Bone marrow (tissue), 2 donors: Measurements from ENCODE around the gene SF1.
"Not testable (repeated sequence)": the region's sequence is repeated elsewhere in the genome, so short reads cannot be mapped to it uniquely, and the experiment has no call there.

Experiments
- DNase-seq, 2 donors: peaks; one replicate each; lab custom pipeline; 2025; lab: John Stamatoyannopoulos, UW

SF1 gene, protein sequence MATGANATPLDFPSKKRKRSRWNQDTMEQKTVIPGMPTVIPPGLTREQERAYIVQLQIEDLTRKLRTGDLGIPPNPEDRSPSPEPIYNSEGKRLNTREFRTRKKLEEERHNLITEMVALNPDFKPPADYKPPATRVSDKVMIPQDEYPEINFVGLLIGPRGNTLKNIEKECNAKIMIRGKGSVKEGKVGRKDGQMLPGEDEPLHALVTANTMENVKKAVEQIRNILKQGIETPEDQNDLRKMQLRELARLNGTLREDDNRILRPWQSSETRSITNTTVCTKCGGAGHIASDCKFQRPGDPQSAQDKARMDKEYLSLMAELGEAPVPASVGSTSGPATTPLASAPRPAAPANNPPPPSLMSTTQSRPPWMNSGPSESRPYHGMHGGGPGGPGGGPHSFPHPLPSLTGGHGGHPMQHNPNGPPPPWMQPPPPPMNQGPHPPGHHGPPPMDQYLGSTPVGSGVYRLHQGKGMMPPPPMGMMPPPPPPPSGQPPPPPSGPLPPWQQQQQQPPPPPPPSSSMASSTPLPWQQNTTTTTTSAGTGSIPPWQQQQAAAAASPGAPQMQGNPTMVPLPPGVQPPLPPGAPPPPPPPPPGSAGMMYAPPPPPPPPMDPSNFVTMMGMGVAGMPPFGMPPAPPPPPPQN

DNA sequence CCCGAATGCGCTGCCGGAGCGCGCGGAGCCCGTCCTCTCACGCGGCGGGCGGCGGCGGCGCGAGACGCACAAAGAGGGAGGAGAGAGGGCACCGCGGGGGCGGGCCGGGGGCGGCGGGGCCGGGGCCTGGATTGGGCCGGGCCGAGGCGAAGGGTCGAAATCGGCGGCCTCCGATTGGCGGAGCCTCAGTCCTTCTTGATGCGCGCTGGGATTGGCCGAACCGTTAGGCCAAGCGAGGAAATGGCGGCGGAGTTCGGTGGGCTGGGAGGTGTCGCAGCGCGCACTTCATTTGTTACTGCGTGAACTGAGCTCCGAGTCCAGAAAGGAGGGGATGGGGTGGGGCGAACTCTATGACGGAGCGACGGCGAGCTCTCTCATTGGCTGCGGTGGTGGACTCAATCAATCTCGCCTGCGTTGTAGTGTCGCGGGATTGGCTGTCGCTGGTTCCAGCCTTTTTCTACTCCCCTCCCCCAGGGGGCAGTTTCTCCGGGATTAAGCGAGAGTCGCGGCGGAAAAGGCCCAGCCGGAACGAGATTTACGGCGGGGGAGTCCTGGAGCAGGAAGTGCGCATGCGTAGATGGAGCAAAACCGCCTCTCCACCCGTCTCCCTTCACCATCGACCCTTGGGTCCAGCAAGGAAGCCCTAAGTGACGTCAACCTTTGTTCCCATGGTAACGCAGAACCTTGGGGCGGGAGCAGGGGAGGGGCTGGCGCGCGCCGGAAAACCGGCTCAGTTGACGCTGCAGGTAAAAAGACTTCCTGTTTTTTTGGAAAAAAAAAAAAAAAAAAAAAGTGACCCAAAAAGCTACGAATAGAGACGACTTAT is at the start of gene SF1:
Gene SF1, minus strand, starts transcription at position 70 of the 826 bp plus-strand sequence. CDS start 150 bp downstream, outside the sequence.
- peak; percentile 92 to 100 for DNase-seq

DNA sequence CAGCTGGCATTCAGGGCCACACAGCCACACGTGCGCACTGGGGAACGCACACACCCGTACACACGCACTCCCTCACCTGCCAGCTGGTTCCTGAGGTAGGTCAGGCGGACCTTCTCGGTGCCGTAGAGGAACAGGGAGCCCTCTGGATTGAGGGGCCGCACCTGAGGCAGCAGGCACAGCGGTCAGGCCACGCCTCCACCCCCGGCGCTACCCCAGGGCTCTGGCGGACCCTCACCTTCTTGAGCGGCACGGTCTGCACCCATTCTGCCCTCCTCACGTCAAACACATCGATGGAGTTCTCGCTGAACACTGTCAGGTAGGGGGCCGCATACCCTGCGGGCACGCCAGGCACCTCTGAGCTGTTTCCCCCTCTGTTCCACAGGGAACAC is 49.1 kb upstream of the SF1 start:
- no peak for DNase-seq

DNA sequence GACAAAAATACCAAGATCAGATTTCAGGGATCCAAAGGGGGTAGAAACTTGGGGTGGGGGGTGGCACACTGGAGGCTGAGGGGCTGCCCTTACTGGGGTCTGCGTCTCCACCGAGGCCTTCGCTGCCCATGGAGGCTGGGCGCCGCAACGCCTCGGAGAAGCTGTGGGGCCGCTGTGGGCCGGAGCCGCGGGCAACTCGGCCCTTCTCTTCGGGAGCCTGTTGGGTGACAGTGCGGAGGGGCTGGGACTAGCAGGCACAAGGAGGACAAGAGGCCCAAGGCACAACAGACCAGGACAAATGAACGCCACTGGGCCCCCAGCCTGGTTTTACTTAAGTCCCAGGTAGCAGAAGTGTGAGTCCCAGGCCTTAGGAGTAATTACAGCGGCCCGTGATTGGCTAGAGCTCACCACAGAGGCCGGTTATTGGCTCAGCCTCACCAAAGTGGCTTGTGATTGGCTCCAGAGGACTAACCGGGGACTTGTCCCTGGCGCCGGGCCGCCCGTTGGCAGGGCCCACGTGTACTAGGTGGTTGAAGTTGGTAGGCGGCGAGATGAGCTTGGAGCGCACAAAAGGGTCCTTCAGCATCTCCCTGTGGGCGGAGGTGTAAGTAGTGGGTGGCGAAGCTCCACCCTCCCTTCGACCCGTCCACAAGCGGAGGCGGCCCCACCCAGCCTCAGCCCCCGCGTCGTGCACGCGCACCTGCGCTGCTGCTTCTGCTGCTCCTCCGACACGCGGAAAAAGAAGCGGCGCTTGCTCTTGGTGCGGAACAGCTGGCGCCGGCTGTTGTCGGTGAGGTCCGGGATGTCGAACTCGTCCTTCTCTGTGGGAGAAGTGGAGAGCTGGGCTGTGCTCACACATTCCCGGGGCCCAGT is 48.5 kb upstream of the SF1 start:
- no peak for DNase-seq

DNA sequence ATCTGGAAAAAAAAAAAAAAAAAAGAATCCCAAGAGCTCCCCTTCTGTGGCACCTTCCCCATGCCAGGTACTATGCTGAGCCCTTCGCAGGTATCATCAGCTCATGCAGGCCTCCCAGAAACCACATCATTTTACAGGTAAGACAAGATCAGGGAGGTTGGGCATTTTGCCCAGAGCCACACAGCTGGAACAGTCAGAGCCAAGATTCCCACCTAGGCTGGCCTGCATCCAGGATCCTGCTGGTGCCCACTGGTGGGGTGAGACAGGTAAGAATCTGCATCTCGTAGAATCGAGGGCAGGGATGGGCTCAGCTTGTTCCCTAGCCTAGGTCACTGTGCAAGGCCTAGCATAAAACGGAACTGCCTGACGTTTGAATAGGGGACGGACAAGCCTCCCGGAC is 47.7 kb upstream of the SF1 start:
- no peak for DNase-seq

DNA sequence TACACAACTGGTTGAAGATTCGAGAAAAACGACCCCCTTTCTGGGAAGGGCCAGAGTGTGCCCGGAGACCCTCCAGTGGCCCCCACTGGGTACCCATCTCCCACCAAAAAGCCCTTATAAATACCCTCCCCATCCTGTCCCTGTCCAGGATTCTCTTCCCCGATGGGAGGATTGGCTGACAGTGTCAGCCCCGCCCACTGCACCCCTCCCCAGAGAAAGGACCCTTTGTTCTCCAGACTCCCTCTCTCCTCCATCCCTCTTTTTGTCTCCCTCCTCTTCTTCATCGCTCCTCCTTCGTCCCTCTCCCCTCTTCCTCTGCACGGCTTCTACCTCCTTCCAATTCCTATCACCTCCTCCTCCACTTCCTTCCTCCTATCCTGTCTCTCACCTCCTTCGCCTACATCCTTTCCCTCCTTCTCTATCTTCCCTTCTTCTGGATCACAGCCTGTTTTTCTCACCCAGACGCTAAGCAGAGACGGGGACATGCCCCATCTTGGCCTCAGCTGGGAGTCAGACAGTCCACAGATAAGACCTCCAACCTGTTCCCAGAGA is 45.3 kb upstream of the SF1 start:
- no peak for DNase-seq

DNA sequence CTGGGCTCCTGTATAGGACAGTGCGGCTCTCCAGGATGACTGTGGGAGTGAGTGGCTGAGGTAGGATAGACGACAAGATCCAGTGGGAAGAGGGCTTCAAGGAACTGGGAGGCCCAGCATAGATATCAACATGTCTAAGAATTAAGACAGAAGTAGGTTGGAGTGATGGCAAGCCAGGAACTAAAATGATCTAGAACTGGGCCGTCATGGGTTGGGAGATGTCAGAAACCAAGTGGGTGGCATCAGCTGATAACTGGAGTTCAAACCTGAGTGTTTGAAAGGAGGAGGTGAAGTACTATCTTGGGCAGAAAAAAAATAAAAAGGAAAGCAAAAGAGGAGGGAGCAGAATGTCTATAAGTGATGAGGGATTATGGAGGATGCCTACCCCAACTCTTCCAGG is 39.1 kb upstream of the SF1 start:
- DNase-seq, result no peak

DNA sequence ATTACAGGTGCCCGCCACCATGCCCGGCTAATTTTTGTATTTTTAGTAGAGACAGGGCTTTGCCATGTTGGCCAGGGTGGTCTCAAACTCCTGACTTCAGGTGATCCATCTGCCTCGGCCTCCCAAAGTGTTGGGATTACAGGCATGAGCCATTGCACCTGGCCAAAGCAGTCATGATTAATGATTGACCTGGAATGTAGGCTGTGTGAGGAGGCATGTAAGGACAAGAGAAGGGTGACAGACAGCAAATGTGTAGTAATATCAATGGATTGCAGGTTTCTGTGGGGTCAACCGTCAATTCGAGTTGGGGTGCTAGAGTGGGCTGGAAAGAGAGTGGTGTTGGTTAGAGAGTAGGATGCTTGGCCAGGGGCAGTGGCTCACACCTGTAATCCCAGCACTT is 37.1 kb upstream of the SF1 start:
- not testable (repeated sequence) for DNase-seq

DNA sequence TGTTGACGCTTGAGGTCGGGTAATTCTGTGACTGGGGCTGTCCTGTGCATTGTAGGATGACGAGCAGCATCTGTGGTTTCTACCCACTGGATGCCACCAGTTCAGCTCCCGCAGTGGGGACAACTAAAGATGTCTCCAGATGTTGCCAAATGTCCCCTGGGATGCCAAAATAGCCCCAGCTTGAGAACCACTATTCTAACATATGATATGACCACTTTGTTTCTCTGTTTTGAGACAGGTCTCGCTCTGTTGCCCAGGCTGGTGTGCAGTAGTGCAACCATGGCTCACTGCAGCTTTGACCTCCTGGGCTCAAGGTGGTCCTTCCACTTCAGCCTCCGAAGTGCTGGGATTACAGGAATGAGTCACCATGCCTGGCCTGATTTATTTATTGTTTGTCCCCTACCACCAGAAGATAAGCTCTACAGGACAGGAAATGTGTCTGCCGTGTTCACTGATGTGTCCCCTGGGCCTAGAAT is 36.4 kb upstream of the SF1 start:
- no peak for DNase-seq

DNA sequence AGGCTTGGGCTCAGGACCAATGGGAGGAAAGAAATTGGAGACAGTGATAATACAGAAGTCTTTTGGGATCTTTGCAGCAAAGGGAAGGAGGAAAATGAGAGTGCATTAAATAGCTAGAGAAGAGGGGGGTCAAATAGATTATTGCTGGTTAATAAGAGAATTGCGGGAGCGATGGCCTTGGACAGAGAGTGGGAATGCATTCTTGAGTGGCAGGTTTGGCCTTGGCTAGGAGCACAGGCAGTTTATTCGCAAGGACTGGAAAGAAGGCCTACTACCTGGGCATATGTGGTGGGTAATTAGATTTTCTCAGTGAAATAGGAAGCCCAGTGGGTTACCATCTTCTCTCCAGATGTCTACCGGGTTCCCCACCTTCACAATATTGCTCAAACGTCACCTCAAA is 35.5 kb upstream of the SF1 start:
- DNase-seq, result no peak

DNA sequence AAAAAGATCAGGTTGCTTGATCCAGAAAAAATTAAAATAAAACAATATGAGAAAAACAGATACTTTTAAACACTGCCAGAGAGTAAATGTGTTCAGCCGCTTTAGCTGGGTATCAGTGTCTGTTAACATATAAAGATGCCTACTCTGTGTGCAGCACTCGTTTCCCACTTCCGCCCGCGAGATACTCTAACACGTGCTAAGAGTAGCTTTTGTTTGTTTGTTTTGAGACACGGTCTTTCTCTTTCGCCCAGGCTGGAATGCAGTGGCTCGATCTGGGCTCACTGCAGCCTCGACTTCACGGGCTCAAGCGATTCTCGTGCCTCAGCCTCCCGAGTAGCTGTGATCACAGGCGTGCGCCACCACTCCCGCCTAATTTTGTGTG is 32.5 kb upstream of the SF1 start:
- no peak for DNase-seq

DNA sequence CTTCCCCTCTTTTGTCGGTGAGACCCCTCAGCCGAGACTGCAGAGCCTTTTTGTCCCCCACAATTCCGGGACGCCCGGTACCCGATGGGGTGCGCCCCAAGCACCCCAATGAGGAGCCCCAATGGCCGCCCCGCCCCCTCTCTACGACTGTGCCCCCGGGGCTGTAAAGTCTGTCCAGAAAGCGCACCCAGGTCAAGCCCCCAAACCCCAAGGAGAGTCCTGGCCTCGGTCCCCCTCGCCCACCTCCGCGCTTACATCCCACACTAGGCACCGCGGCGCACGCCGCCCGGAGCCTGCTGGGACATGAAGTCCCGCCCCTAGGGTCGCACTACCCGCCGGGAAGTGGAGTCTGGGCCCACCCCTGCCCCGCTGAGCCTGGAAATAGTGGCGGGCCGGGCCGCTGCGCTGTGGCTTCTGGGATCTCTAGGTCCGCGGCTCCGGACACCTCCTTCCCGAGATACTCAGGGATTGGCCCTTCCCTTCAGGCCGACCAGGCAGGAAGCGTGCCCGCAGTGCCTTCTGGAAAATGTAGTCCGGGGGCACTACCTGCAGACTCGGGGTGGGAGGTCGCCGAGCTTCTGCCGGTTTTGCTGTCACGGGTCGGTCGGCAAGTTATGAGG is 32.0 kb upstream of the SF1 start, which contains the start of gene MEN1:
Gene MEN1, minus strand, starts transcription at position 281 of the 620 bp plus-strand sequence. CDS start 442 bp downstream, outside the sequence.
- peak; percentile 46 to 82 for DNase-seq

DNA sequence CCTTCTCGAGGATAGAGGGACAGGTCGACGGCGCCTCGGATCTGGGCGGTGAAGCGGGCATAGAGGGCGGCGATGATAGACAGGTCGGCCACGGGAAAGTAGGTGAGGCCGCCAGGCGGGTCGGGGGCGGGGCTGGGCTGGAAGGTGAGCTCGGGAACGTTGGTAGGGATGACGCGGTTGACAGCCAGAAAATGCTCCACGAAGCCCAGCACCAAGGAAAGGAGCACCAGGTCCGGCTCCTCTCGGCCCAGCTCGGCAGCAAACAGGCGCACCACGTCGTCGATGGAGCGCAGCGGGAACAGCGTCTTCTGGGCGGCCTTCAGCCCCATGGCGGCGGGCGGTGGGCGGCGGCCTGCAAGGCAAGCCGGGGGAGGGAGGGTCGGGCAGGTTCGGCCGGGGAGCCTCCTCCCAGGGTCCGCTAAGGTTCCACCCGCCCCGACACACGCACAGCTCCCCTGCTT is 31.5 kb upstream of the SF1 start:
- no peak for DNase-seq

DNA sequence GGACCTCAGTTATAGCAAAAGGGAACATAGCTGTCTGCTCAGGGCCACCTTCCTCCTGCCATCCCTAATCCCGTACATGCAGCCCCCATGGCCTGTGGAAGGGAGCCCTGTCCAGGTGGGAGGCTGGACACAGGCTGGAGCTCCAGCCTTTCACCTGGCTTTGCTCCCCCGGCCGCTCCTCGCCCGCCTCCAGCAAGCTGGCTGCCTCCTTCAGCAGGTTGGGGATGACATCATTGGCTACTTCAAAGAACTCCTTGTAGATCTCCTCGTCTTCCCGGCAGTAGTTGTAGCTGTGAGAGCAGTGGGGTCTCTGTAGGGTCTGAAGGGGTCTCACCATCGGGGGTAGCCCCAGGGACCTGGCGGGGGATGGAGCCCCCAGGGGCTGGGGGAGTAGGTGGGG is 27.1 kb upstream of the SF1 start:
- no peak for DNase-seq

DNA sequence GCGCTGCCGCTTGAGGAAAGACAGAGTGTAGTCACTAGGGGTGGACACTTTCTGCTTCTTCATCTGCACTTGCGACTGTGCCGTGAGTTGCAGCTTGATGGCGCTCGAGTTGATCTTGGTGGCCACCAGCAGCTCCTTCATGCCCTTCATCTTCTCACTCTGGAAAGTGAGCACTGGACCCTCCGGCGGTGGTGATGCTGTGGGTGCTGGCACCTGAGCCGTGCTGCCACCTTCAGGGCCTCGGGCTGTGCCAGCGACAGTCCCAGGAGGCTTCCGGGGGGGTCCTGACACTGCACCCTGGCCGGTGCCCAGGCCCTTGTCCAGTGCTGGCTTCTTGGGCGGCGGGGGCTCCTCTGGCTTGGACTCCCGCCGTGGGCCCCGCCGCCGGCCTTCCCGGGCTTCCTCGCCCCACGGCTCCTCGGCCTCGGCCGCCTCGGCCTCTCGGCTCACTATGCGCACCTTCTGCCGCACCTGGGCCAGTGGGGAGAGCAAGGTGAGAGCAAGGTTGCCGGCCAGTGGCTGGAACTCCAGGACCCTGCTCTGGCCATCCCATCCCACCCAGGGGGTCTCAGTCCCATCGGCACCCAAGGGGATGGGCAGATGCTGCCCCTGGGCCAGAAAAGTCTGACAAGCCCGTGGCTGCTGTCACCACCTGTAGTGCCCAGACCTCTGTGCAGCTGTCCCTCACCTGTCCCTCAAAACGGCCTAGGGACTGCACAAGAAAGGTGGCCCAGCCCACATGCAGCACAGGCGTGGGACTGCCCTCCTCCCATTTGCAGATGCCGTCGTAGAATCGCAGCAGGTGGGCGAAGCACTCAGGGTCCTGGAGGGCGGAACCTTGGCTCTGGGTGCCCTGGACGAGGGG is 26.2 kb upstream of the SF1 start:
- DNase-seq, result no peak

DNA sequence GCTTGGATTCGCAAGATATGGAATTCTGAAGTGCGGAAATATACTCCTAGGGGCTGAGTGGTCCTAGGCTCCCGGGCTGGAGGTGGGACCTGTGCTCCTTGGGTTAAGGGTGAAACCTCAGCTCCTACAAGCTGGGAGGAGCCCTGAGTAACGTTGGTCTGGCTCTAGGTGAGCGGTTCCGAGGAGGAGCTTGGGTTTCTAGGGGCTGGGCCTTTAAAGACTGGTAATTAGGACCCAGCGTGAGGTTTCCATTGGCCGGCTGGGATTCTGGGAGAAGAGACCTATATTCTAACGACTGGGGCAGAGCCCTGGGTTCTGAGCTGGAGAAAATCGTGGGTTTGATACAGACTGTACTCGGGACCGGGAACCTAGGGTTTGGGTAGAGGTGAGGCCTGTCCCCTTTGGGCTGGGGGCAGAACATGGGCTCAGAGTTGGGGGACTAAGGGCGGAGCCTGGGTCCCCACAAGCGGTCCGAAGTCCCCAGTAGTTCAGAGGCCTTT is 25.6 kb upstream of the SF1 start:
- no peak for DNase-seq

DNA sequence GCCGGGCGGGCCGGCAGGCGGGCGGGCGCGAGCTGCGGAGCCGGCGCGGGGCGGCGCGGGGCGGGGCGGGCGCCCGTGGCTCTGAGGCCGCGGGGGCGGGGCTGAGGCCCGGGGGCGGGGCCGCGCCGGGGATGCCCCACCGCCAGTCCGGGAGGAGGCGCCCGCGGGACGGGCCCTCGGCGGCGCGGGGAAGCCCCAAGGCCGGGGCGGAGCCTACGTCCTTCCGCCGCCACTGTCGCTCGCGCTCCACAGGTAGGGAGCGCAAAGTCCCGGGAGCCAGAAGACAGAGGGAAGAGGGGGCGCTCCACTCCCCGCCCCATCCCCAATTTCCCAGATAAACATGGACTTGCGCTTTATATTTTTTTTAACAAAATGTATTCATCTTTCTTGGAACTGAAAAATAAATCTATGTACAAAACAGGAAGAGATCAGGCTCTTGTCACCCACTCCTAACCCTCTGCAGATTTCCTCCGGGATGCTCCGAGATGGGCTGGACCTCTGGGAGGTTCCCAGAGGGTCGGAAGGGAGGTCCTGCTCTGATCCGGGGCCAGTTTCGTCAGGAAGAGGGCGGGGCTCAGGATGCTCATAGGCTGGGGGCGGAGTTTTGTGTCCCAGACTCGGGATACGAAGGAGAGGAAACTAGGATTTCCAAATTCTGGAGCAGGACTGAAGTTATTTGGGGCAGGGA is 25.0 kb upstream of the SF1 start, which contains the start of gene MAP4K2:
Gene MAP4K2, minus strand, starts transcription at position 57 of the 688 bp plus-strand sequence. CDS start 65 bp downstream, outside the sequence.
- peak in 1 of 2 donors; percentile 48 for DNase-seq

DNA sequence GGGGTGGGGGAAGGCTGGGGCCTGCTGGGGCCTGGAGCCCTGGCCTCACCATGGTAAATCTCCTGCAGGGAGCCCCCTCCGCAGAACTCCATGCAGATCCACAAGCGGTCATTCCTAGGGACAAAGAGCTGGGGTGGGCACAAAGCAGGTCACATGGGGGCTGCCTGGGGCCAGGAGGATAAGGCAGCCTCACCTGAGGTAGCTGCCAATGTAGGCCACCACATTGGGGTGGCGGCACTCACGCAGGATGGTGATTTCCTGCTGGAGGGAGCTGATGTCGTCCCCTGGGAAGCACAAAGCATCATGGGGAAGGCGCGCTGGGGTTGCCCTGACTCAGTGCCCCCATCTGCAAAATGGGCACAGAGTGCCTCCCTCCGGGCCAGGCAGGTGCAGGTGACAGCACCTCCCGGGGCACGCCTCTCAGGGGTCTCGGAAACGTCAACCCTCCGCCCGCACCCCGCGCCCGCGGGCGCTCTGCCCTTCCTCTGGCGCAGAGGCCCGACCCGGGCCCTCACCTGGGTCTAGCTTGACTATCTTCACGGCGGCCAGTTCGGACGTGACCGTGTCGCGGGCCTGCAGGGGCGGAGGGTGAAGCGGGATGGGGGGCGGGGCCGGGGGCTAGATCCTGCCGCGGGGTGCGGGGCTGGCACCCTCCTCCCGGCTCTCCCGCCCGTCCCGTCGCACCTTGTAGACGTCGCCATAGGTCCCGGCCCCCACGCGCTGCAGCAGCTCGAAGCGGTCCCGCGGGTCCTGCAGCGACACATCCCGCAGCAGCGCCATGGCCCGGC is 24.2 kb upstream of the SF1 start:
- no peak for DNase-seq
